ENCODE results near the gene ADRM1.

GRCh38 chr20:62325172-62325905 lies 22.5 kb downstream of the ADRM1 start:
- TF ChIP-seq YY1 (IDR thresholded peaks at IDR 0.05; ENCODE audit: insufficient read depth, insufficient read length): no peak
- no peak for TF ChIP-seq ZNF274 (IDR thresholded peaks at IDR 0.05; ENCODE audit: low read depth, low read length)
